ENCODE data around the gene DYNC1H1.

DYNC1H1 gene

DNA sequence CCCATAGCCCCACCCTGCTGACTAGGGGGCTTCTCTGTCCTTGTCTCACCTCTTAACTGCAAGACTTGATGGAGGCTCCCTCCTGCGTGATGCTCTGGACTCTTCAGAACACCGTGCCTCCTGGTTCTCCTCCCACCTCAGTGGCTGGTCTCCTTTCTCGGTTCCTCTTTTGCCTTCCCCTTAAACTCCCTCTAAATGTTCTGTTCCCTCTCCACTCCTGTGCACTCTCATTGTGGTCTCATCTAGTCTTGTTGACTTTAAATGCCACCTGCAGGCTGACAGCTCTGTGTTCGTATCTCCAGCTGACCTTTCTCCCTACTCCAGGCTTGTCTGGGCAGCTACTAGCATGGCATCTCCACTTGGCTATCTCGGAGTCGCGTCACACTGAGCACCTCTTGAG lies 28.3 kb downstream of the DYNC1H1 start:
- FAIRE-seq (no peak), DNase-seq (ENCODE audit: low spot score) (no peak)

DNA sequence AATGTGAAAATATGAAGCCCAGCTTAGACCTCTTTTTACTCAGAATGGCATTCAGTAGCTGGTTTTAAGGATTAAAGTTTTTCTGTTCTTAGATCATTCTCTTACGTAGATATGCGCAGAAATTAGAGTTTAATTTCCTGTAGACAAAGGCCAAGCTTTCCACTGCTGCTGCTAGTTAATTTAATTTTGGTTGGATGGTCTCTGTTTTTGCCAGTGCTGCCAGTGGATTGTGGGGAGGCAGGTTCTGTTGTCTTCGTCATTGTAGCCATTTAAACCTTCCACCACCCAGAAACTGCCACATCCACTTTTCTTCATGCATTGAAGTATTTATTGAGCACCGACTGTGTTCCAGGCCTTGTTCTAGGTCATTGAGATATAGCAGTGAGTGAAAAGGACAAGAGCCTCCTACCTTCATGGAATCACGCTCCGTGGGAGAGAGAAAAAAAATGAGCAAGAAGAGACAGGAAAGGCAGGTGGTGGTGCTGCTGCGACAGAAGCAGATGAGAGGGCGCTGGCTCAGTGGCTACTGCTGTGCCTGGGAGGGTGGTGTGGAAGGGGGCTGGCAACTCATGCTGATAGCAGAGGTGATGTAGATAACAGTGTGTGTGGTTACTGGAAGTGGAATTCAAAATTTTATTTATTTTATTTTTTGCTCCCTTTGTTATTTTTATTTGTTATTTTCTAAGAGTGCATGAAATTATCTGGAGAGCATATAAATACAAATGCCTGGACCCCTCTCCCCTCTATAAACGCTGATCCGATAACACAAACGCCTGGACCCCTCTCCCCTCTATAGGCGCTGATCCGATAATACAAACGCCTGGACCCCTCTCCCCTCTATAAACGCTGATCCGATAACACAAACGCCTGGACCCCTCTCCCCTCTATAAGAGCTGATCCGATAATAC lies 33.3 kb downstream of the DYNC1H1 start:
- DNase-seq (ENCODE audit: low spot score) = no peak
- no peak for FAIRE-seq

DNA sequence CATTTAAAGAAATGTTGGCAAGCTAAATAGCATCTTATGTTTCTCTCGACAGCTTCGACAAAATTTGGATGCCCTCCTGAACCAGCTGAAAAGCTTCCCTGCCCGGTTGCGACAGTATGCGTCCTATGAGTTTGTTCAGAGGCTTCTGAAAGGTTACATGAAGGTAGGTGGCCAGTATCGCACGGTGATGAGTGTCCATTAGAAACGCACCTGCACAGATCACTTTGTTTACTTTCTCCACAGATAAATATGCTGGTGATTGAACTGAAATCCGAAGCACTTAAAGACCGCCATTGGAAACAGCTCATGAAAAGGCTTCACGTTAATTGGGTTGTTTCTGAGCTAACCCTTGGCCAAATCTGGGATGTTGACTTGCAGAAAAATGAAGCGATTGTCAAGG lies 36.5 kb downstream of the DYNC1H1 start:
- DNase-seq (ENCODE audit: low spot score) (no peak), FAIRE-seq (no peak)

DNA sequence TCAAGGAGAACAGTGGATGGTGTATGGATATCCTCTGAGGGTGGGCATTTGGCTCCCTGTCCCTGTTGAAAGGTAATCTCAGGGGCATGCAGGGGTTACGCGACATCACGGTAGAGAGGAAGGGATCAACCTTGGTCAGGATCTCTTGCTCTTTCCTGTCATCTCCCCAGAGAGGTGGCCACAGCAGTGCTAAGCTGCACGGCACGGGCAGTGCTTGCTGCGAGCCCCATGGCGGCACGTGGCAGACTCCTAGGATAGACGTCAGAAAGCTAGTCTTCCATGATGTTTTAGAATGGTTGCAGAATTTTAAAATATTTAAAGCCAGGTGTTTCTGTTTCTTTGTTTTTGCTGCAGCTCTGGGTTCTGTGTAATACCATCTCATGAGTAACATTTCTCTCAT lies 41.0 kb downstream of the DYNC1H1 start:
- DNase-seq (ENCODE audit: low spot score) (no peak), FAIRE-seq (no peak)

DNA sequence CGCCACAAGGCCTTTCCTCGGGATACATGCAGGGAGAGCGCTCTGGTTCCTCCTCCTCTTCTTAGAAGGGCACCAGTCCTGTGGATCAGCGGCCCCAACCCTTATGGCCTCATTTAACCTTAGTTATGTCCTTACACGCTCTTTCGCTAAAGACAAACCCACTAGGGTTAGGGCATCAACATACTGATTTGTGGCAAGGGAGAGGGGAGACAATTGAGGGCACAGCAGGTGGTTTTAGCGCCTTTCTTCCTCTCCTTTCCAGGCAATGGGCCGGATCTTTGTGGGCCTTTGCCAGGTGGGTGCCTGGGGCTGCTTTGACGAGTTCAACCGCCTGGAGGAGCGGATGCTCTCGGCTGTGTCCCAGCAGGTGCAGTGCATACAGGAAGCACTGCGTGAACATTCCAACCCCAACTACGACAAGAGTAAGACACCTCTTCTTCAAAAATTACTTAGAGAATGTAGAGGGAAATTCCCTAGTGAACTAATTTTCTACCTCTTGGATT lies 43.6 kb downstream of the DYNC1H1 start:
- DNase-seq (ENCODE audit: low spot score) (no peak), FAIRE-seq (no peak)

DNA sequence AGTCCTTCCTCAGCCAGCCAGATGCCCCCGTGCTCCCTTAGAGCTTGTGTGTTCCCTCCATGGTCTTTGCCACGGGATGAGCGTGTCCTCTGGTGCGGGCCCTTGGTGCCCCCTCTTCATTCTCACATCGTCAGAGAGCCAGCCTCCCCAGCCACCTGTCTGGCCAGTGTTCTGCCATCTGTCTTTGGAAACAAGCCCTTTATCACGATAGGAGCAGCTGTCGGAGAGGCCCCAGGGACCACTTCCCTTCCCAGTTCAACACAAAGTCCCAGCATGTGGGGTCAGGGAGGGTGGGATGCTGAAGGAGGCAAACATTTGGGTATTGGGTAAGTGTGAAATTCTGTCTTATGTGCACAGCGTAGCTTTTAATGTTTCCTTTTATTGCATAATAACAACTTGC lies 44.5 kb downstream of the DYNC1H1 start:
- FAIRE-seq (no peak), DNase-seq (ENCODE audit: low spot score) (no peak)

DNA sequence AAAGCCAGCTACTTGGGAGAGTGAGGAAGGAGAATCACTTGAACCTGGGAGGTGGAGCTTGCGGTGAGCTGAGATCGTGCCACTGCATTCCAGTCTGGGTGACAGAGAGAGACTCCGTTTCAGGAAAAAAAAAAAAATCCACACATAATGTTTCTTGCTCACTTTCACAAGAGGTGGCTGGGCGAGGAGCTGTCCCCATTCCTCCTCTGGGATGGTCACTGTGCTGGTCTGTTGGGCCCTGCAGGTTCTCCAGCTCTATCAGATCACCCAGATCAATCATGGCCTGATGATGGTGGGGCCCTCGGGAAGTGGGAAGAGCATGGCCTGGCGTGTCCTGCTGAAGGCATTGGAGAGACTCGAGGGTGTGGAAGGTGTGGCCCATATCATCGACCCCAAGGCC lies 47.3 kb downstream of the DYNC1H1 start:
- FAIRE-seq = no peak
- DNase-seq (ENCODE audit: low spot score) = no peak

DNA sequence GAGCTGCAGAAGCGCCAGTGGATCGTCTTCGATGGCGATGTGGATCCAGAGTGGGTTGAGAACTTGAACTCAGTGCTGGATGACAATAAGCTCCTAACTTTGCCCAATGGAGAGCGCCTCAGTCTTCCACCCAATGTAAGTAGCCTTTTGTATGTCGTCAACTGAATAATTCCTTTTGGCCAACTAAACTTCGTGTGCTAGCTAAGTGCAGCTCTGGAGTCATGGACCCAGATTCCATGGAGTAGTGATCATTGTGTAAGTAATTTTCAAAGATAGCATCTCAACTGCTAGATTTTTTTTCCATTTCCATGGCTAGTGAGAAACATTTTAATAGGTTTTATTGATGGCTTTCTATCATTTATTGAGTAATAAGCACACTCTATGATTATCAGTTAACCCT lies 48.0 kb downstream of the DYNC1H1 start:
- no peak for FAIRE-seq
- DNase-seq (ENCODE audit: low spot score) = no peak

DNA sequence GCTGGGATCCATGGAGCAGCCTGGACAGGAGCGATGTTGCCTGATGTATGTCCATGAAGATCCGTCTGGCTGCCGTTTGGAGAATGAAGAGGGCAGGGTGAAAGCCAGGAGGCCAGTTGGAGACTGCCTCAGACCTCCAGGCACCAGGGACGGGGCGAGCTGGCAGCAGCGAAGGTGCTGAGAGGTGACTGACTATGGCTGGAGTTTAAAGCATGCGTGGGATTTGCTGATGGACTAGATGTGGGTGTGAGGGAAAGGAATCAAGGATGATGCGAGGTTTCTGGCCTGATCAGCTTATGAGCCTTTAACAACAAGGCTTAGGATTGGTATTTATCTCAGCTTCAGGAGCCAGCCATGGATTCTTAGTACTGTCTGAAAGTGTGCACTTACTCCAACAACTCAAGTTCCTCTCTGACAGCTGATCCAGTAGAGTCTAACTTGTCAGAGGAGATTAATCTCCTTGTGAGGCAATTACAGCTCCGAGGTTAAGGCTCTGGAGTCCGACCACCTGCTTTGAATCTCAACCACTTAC lies 49.4 kb downstream of the DYNC1H1 start:
- FAIRE-seq = no peak
- no peak for DNase-seq (ENCODE audit: low spot score)

DNA sequence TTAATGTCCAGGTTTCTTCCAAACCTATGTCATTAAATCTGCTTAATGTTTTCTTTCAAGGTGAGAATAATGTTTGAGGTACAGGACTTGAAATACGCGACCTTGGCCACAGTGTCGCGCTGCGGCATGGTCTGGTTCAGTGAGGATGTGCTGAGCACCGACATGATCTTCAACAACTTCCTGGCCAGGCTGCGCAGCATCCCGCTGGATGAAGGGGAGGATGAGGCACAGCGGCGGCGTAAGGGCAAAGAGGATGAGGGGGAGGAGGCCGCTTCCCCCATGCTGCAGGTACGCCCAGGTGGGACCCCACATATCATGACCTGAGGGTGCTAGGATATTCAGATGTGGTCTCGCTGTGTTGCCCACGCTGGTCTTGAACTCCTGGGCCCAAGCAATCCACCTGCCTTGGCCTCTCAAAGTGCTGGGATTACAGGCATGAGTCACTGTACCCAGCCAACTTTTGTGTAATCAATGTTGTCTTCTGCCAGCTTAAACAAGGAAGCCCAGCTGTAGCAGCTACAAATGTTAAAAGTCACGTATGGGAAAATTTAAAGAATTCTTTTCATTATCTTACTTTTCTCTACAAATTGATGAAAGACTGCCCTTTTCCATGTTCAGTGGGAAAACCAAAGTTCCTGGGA lies 50.8 kb downstream of the DYNC1H1 start:
- FAIRE-seq (no peak), DNase-seq (ENCODE audit: low spot score) (no peak)

DNA sequence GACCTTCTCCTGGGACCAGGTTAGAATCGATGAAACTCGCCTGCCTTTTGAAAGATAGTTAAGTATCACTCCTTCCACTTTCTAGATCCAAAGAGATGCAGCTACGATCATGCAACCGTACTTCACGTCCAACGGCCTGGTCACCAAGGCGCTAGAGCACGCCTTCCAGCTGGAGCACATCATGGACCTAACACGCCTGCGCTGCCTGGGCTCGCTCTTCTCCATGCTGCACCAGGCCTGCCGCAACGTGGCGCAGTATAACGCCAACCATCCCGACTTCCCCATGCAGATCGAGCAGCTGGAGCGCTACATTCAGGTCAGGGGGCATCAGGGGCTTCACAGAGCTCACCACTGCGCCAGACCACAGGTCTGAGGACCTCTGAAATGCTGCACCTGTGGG lies 51.4 kb downstream of the DYNC1H1 start:
- DNase-seq (ENCODE audit: low spot score) (no peak), FAIRE-seq (no peak)

DNA sequence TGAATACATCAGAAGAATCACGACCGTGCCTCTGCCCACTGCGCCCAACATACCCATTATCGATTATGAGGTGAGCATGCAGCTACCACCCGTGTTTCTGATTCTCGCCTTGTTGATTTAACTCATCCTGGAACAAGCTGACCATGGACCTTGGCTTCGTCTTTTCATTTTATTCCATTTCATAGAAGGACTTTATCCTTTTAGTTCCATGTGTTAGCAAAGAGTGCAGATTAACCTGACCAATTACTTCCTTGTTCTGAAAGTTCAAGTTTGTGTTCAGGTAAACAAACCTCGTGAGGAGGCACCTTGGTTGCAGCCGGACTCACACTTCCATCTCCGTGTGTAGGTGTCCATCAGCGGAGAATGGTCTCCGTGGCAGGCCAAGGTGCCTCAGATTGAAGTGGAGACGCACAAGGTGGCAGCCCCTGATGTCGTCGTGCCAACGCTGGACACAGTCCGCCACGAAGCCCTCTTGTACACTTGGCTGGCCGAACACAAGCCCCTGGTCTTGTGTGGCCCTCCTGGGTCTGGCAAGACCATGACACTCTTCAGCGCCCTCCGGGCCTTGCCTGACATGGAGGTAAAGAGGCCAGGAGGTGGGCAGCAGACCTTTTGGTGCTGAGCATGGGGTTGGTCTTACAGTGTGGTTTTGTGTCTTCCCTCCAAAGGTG lies 52.2 kb downstream of the DYNC1H1 start:
- no peak for FAIRE-seq
- no peak for DNase-seq (ENCODE audit: low spot score)

DNA sequence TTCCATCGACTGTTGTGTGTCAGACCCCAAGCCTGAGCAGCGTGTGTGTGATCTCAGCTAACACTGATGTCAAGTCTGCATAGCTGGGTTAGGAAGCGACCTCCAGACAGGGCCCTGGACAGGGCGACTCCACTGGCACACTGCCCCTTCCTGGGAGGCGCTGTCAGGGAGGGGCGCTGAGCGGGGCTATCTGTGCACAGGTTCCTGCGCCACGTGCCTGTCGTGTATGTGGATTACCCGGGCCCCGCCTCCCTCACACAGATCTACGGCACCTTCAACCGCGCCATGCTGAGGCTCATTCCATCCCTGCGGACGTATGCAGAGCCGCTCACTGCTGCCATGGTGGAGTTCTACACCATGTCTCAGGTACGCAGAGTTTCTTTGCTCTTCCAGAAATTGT lies 53.9 kb downstream of the DYNC1H1 start:
- FAIRE-seq = no peak
- DNase-seq (ENCODE audit: low spot score) = no peak

DNA sequence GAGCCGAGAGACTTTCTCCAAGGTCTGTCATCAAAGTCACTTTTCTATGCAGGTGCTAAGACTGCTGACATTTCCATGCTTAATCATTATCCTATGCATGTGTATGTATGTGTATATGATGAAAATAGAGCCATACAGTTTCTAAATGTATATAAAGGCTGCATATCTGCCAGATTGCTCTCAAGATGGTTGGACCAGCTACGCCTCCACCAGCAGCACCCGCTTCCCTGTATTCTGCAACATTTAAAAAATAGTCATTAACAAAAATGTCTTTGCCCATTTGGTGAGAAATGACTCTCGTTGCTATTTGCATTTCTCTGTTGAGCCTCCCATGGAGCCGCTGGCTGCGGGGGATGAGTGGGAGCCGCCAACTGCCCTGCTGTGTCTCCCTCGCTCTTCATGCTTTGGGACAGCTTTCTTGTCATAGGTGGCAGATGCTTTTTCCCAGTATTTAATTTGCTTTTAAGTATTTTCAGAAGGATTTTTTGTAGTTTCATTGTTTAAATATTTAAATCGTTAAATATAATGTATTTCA lies 54.7 kb downstream of the DYNC1H1 start:
- DNase-seq (ENCODE audit: low spot score) (no peak), FAIRE-seq (no peak)

DNA sequence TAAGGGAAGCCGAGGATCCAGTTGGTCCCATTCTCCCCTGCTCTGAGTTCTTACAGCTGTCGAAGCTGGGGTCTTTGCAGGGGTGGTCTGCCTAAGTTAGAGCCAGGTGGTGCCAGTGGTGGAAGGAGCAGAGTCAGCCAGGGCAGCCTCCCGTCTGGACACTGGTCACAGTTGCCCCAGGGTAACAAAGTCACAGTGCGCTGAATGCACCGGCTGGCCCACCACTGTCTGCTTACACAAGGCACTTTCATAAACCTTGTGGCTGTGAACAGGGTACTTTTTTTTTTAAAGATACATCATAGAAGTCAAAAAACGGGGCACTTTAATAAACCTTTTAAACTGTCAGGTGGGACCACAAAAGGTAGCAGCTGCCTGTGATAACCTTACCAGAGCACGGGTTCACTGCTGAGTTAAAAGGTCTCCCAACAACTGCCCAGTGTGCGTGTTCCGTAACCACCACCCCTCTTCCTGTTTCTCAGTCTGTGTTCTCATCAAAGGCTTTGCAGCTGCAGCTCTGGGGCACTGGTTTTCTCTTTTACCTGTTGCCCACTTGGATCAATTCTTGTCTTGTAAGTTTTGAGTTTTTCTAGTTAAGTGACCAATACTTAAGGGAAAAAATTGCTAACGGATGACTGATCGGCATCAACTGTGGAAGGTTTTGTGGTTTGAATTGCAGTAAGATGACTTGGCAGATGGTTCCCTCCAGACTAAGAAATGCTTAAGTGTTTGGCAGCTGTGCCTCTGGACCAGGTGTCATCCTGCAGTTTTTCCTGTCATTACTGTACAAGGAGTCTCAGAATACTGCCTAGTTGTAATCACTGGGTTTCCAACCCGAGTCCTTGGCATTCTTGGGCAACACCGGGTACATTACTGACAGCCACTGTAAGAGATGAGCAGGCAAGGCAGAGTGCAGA lies 55.9 kb downstream of the DYNC1H1 start:
- FAIRE-seq = peak; percentile 89
- DNase-seq (ENCODE audit: low spot score) = peak; percentile 84

DNA sequence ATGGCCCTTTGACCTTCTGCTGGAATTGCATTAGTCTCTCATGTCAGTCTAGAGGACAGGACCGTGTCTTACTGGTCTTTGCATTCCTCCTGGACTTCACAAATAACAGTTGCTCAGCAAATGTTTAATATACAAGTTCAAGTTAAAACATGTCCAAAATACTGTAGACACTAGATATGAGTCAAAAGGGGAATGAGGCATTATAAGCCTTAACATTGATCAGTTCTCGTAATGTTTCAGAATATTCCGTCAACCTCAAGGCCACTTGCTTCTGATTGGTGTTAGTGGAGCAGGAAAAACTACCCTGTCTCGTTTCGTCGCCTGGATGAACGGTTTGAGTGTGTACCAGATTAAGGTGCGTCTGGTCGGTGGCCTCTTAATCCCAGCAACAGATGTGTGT lies 62.6 kb downstream of the DYNC1H1 start:
- DNase-seq (ENCODE audit: low spot score) (no peak), FAIRE-seq (no peak)

DNA sequence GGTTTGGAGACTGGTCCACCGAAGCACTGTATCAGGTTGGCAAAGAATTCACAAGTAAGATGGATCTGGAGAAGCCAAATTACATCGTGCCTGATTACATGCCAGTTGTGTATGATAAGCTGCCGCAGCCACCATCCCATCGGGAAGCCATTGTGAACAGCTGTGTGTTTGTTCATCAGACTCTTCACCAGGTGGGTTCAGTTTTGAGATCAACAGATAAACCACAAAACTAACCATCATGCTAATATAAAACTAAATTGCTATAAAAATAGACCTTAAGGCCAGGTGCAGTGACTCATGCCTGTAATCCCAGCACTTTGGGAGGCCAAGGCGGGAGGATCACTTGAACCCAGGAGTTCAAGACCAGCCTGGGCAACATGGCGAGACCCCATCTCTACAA lies 63.6 kb downstream of the DYNC1H1 start:
- FAIRE-seq = no peak
- no peak for DNase-seq (ENCODE audit: low spot score)

DNA sequence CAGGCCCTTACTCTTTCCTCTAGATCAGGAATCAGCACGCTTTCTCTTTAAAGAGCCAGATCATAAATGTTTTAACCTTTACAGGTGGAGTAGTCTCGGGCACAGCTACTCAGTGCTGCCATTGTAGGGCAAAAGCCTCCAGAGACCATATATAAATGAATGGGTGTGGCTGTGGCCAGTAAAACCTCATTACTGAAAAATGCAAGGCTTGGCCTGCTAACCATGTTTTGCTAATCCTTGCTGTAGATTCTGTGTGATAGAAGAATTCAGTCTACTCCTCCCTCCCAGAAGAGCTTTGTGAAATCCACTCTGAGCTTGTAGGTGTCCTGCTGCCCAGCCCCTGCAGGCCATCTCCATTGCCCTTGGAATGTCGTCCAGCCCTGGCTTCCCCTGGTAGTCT lies 64.4 kb downstream of the DYNC1H1 start:
- FAIRE-seq = no peak
- no peak for DNase-seq (ENCODE audit: low spot score)

DNA sequence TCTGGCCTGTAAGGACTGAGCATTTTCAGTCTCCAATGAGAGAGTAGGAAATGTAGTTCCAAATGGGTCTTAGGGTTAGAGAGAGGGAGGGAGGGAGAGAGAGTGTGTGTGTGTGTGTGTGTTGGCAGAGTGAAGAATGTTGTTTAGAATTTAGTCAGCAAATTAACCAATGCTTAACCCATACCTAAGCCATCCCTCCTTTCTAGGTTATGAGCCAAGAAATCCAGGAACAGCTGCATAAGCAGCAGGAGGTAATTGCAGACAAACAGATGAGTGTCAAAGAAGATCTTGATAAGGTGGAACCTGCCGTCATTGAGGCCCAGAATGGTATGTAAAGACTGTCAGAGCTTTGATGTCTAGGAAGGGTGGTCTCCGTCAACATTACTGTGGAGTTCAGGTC lies 65.6 kb downstream of the DYNC1H1 start:
- FAIRE-seq = no peak
- DNase-seq (ENCODE audit: low spot score) = no peak

DNA sequence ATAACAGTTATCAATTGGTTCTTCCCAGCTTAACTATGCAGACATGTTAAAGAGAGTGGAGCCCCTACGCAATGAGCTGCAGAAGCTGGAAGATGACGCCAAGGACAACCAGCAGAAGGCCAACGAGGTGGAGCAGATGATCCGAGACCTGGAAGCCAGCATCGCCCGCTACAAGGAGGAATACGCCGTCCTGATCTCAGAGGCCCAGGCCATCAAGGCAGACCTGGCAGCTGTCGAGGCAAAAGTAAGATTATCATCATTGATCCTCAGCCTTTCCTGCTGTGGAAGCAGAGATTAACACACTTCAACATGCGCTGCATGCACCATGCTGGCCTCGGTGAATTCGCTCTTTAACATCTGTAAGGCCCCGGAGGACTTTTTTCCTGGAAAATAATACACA lies 68.9 kb downstream of the DYNC1H1 start:
- no peak for DNase-seq (ENCODE audit: low spot score)
- FAIRE-seq = no peak

DNA sequence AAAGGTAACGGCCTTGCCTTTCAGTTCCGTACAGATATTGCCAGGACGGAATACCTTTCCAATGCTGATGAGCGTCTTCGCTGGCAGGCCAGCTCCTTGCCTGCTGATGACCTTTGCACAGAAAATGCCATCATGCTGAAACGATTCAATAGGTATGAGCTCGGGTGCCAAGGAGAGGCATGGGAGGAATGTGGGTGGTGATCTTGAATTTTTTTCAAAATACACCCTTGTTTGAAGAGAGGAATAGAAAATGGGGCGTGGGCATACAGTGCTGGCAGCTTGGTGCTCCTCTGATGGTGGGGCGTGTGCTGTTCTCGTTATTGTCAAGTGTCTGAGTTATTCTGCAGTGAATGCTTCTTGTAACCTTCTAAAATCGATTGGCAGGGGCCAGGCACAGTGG lies 69.9 kb downstream of the DYNC1H1 start:
- FAIRE-seq = no peak

More for the DNA sequence above, 69.9 kb downstream of the DYNC1H1 start:
- no peak for DNase-seq (ENCODE audit: low spot score)

Data from RCC 7860 (cell line).